SK-N-SH treated with all-trans-retinoic acid at 6 μM for 48 hours (cell line): Measurements from ENCODE around the gene RASSF1.

ENCODE experiments used
- ATAC-seq: fragments of 200-7000 bp; cut with Tn5 transposase; 3 replicates; pipeline ENCODE4 v1.9.1; 2020; ENCODE audit warnings: mild to moderate bottlenecking, moderate library complexity
- BACH2 ChIP-seq: fragments of 250-450 bp; sonication (Bioruptor Pico); IDR thresholded peaks from 2 replicates; pipeline ENCODE4 v1.9.0; 2021; ENCODE audit warnings: mild to moderate bottlenecking, borderline replicate concordance
- CSDC2 ChIP-seq: fragments of 250-450 bp; sonication (Bioruptor Pico); IDR thresholded peaks from 2 replicates; pipeline ENCODE4 v1.5.0; 2020; ENCODE audit warnings: mild to moderate bottlenecking, moderate library complexity
- CSRNP3 ChIP-seq: fragments of 250-450 bp; sonication (Bioruptor Pico); IDR thresholded peaks from 2 replicates; pipeline ENCODE4 v1.5.1; 2021; ENCODE audit warnings: mild to moderate bottlenecking, moderate library complexity
- ESRRG ChIP-seq: fragments of 250-450 bp; sonication (Bioruptor Pico); IDR thresholded peaks from 2 replicates; pipeline ENCODE4 v1.6.1; 2021; ENCODE audit warnings: mild to moderate bottlenecking
- GLIS3 ChIP-seq: fragments of 250-450 bp; sonication (Bioruptor Pico); IDR thresholded peaks from 2 replicates; pipeline ENCODE4 v1.5.0; 2020; ENCODE audit warnings: mild to moderate bottlenecking, moderate library complexity
- OSR1 ChIP-seq: fragments of 250-450 bp; sonication (Bioruptor Pico); IDR thresholded peaks from 2 replicates; pipeline ENCODE4 v1.8.0; 2022; ENCODE audit warnings: moderate library complexity, mild to moderate bottlenecking, inconsistent platforms
- PATZ1 ChIP-seq: fragments of 250-450 bp; sonication (Bioruptor Pico); IDR thresholded peaks from 2 replicates; pipeline ENCODE4 v1.8.0; 2020; ENCODE audit warnings: mild to moderate bottlenecking, moderate library complexity, borderline replicate concordance
- PPARA ChIP-seq: fragments of 250-450 bp; sonication (Bioruptor Pico); IDR thresholded peaks from 2 replicates; pipeline ENCODE4 v1.5.0; 2020; ENCODE audit warnings: mild to moderate bottlenecking, borderline replicate concordance
- RARB ChIP-seq: fragments of 250-450 bp; sonication (Bioruptor Pico); IDR thresholded peaks from 2 replicates; pipeline ENCODE4 v1.8.0; 2021; ENCODE audit warnings: mild to moderate bottlenecking, moderate library complexity
- SNAI2 ChIP-seq: fragments of 250-450 bp; sonication (Bioruptor Pico); IDR thresholded peaks from 2 replicates; pipeline ENCODE4 v1.5.0; 2020; ENCODE audit warnings: mild to moderate bottlenecking, moderate library complexity
- TCF4 ChIP-seq: fragments of 250-450 bp; sonication (Bioruptor Pico); IDR thresholded peaks from 2 replicates; pipeline ENCODE4 v1.8.0; 2021; ENCODE audit warnings: mild to moderate bottlenecking, moderate library complexity, borderline replicate concordance
- TOX ChIP-seq: fragments of 250-450 bp; sonication (Bioruptor Pico); IDR thresholded peaks from 2 replicates; pipeline ENCODE4 v1.8.0; 2021; ENCODE audit warnings: mild to moderate bottlenecking, moderate library complexity, borderline replicate concordance
- ZC3H10 ChIP-seq: fragments of 250-450 bp; sonication (Bioruptor Pico); IDR thresholded peaks from 2 replicates; pipeline ENCODE4 v1.5.1; 2021; ENCODE audit warnings: mild to moderate bottlenecking, moderate library complexity
- ZFP3 ChIP-seq: fragments of 250-450 bp; sonication (Bioruptor Pico); IDR thresholded peaks from 2 replicates; pipeline ENCODE4 v1.5.0; 2020; ENCODE audit warnings: mild to moderate bottlenecking, moderate library complexity
- ZFP30 ChIP-seq: fragments of 450-650 bp; formaldehyde crosslinking; IDR thresholded peaks from 2 replicates; pipeline ENCODE4 v1.5.0; 2022; ENCODE audit warnings: mild to moderate bottlenecking, moderate library complexity
- ZNF565 ChIP-seq: fragments of 450-650 bp; formaldehyde crosslinking; conservative IDR thresholded peaks from 2 replicates; pipeline ENCODE4 v1.5.0; 2020; ENCODE audit warnings: low read depth, mild to moderate bottlenecking, moderate library complexity
- ZNF70 ChIP-seq: fragments of 450-650 bp; formaldehyde crosslinking; IDR thresholded peaks from 2 replicates; pipeline ENCODE4 v1.5.0; 2020; ENCODE audit warnings: mild to moderate bottlenecking, moderate library complexity
- ZNF8 ChIP-seq: fragments of 450-650 bp; formaldehyde crosslinking; IDR thresholded peaks from 2 replicates; pipeline ENCODE4 v1.5.0; 2020; ENCODE audit warnings: mild to moderate bottlenecking, moderate library complexity
- TF ChIP-seq, protein P1 (sequence below): fragments of 250-450 bp; sonication (Bioruptor Pico); IDR thresholded peaks from 2 replicates; pipeline ENCODE4 v1.5.1; 2020; ENCODE audit warnings: low read depth, mild to moderate bottlenecking, moderate library complexity
- TF ChIP-seq, protein P2 (sequence below): fragments of 250-450 bp; sonication (Bioruptor Pico); IDR thresholded peaks from 2 replicates; pipeline ENCODE4 v1.8.0; 2021; ENCODE audit warnings: low read depth, mild to moderate bottlenecking, moderate library complexity, borderline replicate concordance
- TF ChIP-seq, protein P3 (sequence below): fragments of 250-450 bp; sonication (Bioruptor Pico); IDR thresholded peaks from 2 replicates; pipeline ENCODE4 v1.5.0; 2020; ENCODE audit warnings: mild to moderate bottlenecking, moderate library complexity

The RASSF1 gene

DNA sequence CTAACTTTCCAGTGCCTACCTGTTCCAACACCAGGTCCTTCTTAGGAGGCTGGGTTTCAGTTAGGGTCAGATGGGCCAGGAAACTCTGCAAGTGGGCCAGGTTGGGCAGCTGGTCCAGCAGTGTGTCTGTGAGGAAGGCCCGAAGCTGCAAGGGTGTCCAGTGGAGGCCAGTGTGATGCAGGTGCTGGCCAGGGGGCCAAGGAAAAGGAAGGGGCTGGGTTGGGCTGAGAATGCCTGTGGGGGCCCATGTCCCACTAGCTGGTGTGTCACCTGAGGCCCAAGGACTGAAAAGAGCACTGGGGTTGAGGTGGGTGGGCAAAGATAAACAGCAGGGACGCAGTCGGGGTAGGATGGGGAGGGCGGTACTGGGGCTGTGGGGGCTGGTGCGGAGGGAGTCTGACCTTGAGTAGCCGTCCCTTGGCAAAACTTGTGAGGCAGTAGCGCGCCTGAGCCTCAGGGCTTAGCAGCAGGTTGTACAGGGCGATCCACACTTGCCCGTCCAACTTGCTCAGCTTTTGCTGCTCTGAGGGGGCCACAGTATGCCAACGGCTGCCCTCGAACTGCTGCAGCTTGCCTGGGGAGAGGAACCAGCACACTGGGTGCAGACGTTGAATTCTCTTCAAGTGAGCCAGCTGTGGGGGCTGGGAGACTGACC, 1.5 kb upstream of the RASSF1 start:
- TF ChIP-seq, protein P1, sequence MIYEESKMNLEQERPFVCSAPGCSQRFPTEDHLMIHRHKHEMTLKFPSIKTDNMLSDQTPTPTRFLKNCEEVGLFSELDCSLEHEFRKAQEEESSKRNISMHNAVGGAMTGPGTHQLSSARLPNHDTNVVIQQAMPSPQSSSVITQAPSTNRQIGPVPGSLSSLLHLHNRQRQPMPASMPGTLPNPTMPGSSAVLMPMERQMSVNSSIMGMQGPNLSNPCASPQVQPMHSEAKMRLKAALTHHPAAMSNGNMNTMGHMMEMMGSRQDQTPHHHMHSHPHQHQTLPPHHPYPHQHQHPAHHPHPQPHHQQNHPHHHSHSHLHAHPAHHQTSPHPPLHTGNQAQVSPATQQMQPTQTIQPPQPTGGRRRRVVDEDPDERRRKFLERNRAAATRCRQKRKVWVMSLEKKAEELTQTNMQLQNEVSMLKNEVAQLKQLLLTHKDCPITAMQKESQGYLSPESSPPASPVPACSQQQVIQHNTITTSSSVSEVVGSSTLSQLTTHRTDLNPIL = no peak
- TF ChIP-seq ZNF70 (CRISPR knock-in tag) = no peak
- TF ChIP-seq ESRRG (CRISPR knock-in tag) = no peak
- no peak for ATAC-seq

DNA sequence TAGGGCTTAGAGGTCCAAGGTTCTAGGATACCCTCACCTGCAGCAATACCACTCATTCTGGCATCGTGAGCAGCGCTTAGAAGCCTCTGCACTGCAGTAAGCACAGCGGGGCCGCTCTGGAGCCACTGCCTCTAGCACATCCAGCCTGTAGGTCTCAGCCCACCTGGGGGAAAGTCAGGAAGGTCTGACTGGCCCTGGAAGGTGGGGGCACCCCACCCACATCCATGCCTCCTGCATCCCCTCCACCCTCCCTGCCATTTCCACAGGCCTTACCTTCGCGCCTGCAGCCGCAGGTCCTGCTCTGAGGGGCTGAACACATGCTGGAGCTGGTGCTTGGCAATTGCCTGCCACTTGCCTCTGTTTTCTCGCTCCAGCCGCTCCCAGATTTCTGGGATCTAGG, 901 bp upstream of the RASSF1 start:
- TF ChIP-seq OSR1 (no peak), ZC3H10 (CRISPR knock-in tag) (no peak), ZNF565 (CRISPR knock-in tag) (no peak)
- no peak for ATAC-seq

DNA sequence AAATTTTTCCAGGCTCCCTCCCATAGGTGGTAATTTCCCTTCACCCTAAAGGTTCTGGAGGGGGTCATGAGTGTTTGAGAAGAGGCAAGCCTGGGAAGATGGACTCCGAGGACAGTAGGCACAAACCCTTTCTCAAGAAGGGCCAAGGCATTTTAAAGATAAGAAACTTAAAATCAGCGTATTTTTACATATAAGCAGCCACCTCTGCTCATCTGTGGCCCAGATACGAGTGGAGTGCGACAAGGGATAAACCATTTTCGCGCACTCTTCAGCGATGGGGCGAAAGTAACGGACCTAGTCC, 539 bp downstream of the RASSF1 start:
- ATAC-seq = no peak

DNA sequence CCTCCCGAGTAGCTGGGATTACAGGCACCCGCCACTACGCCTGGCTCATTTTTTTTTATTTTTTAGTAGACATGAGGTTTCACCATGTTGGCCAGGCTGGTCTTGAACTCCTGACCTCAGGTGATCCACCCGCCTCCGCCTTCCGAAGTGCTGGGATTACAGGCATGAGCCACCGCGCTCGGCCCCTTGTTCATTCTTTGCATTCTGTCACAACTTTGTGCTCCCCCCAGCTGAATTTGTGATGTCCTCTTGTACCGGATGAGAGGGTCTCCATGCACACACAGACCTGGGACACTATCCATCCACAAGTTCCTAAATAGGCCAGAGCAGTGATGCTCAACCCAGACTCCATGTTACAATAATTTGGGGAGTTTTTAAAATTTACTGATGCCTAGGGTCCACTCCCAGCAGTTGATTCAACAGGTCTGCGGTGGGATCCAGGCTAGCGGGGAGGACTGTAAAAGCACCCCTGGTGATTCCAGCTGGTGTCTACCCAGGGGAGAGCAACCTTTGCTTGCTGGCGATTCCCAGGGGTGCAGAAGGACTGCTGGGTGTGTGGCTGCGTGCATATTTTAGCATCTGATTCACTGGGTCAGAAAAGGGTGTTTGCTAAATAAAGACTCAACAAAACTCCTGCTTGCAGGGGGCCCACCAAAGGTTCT, 1.0 kb downstream of the RASSF1 start:
- no peak for ATAC-seq
- TF ChIP-seq, protein P1 = no peak
- no peak for TF ChIP-seq ZNF70 (CRISPR knock-in tag)
- no peak for TF ChIP-seq ZFP30
- TF ChIP-seq OSR1 = no peak
- no peak for TF ChIP-seq ESRRG (CRISPR knock-in tag)
- TF ChIP-seq SNAI2 (CRISPR knock-in tag) = no peak
- TF ChIP-seq GLIS3 (CRISPR knock-in tag) = no peak
- no peak for TF ChIP-seq ZNF8 (CRISPR knock-in tag)
- TF ChIP-seq PATZ1 = no peak
- TF ChIP-seq BACH2 (CRISPR knock-in tag) = no peak
- TF ChIP-seq TOX (CRISPR knock-in tag) = no peak
- TF ChIP-seq, protein P2, sequence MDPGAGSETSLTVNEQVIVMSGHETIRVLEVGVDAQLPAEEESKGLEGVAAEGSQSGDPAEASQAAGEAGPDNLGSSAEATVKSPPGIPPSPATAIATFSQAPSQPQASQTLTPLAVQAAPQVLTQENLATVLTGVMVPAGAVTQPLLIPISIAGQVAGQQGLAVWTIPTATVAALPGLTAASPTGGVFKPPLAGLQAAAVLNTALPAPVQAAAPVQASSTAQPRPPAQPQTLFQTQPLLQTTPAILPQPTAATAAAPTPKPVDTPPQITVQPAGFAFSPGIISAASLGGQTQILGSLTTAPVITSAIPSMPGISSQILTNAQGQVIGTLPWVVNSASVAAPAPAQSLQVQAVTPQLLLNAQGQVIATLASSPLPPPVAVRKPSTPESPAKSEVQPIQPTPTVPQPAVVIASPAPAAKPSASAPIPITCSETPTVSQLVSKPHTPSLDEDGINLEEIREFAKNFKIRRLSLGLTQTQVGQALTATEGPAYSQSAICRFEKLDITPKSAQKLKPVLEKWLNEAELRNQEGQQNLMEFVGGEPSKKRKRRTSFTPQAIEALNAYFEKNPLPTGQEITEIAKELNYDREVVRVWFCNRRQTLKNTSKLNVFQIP (CRISPR knock-in tag) = no peak
- TF ChIP-seq, protein P3, sequence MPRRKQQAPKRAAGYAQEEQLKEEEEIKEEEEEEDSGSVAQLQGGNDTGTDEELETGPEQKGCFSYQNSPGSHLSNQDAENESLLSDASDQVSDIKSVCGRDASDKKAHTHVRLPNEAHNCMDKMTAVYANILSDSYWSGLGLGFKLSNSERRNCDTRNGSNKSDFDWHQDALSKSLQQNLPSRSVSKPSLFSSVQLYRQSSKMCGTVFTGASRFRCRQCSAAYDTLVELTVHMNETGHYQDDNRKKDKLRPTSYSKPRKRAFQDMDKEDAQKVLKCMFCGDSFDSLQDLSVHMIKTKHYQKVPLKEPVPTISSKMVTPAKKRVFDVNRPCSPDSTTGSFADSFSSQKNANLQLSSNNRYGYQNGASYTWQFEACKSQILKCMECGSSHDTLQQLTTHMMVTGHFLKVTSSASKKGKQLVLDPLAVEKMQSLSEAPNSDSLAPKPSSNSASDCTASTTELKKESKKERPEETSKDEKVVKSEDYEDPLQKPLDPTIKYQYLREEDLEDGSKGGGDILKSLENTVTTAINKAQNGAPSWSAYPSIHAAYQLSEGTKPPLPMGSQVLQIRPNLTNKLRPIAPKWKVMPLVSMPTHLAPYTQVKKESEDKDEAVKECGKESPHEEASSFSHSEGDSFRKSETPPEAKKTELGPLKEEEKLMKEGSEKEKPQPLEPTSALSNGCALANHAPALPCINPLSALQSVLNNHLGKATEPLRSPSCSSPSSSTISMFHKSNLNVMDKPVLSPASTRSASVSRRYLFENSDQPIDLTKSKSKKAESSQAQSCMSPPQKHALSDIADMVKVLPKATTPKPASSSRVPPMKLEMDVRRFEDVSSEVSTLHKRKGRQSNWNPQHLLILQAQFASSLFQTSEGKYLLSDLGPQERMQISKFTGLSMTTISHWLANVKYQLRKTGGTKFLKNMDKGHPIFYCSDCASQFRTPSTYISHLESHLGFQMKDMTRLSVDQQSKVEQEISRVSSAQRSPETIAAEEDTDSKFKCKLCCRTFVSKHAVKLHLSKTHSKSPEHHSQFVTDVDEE (CRISPR knock-in tag) = no peak
- no peak for TF ChIP-seq PPARA
- no peak for TF ChIP-seq CSDC2 (CRISPR knock-in tag)
- no peak for TF ChIP-seq ZC3H10 (CRISPR knock-in tag)
- TF ChIP-seq ZFP3 (CRISPR knock-in tag) = no peak
- TF ChIP-seq CSRNP3 (CRISPR knock-in tag) = no peak
- no peak for TF ChIP-seq RARB (CRISPR knock-in tag)
- no peak for TF ChIP-seq TCF4 (CRISPR knock-in tag)

More for the DNA sequence above, 539 bp downstream of the RASSF1 start:
- TF ChIP-seq BACH2 (CRISPR knock-in tag) = no peak
- no peak for TF ChIP-seq ZNF8 (CRISPR knock-in tag)
- TF ChIP-seq ZNF70 (CRISPR knock-in tag) = no peak
